Fibroblast of lung (primary cell): ENCODE measurements around the gene ANXA4.

Source experiments
- CTCF ChIP-seq, 2 donors: IDR thresholded peaks in 1 of 2; conservative IDR thresholded peaks in 1 of 2; 1 replicate in 1 of 2; 2 replicates in 1 of 2; pipeline ENCODE4 v1.5.1; 2011 to 2012; ENCODE audit warnings: low read length in 2 of 2, control low read depth in 1 of 2, inconsistent platforms in 1 of 2, low read depth in 1 of 2, mild to moderate bottlenecking in 1 of 2
- EZH2 ChIP-seq: IDR thresholded peaks from 2 replicates; pipeline ENCODE4 v1.5.1; 2012; ENCODE audit warnings: low read length, control low read depth, mild to moderate bottlenecking; ENCODE audit errors: missing control alignments

- no peak for TF ChIP-seq CTCF (conservative IDR thresholded peaks at IDR 0.05 in 1 of 2, IDR thresholded peaks at IDR 0.05 in 1 of 2; ENCODE audit: low read depth in 1 of 2, low read length in 2 of 2)
- TF ChIP-seq EZH2, result no peak
Observed at GRCh38 chr2:69828938-69829255, 87.0 kb downstream of the ANXA4 start.
